ENCODE measurements around the gene RPL7A. TPM values are rescaled to one million over a fixed set of nuclear protein-coding genes. Genes with fewer than 3 reads are reported as not detected.

RPL7A gene
- total RNA-seq, 1 experiment from 2014 or later, result 2,895 TPM

DNA sequence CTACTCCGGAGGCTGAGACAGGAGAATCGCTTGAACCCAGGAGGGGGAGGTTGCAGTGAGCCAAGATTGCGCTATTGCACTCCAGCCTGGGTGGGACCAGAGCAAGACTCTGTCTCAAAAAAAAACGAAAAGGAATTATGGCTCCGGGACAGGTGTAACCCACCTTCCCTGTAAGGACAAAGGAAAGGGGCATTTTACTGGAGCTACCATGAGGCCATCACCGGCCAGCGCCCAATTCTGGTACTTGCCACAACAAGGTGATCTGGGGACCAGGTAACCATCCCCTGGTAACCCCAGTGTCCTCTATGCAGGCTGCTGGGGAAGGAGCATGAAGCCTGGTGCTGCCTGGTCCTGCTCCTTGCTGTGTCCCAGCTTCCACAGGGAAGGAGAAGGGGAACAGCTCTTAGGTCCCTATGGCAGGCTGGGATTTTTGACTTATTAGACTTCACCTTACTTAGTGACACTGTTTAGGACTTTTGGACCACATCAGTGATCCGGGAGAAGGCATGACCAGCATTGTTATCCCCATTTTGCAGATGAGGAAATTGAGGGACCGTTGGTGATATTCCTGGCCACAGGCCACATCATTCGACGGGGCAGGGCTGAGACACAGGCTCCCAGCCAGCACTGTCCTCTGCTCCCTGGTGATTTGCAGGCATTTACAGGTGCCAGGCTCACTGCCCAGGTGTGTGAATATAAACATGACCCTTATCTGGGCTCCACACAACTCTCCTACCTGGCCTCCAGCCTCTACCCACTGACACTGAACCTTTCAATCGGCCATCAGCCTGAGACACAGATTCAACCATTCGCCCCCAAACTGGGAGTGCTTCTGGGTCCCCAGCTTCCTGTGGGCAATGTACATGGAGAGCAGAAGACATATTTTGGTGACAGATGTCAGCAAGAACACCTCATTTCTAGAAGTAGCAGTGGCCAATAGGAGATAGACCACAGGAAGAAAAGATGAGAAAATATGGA, 46.5 kb upstream of the RPL7A start:
- Histone ChIP-seq H4K91ac (ENCODE audit: insufficient read length, low read depth, low read length) (no peak overlapping the region), H2BK15ac (ENCODE audit: low read depth, low read length) (no peak overlapping the region), H3K4ac (ENCODE audit: low read depth, low read length) (no peak overlapping the region), H3K23ac (ENCODE audit: insufficient read length, low read depth, low read length) (no peak overlapping the region), H3K9me3 (ENCODE audit: control insufficient read depth, low read depth, low read length) (no peaks in the 10 kb centered on the region), H2AK5ac (ENCODE audit: insufficient read length, low read length) (no peak overlapping the region), H2AFZ (ENCODE audit: low read length) (no peak overlapping the region), H3K14ac (ENCODE audit: insufficient read depth, low read length) (no peak overlapping the region), H2BK5ac (ENCODE audit: insufficient read length, low read length) (no peak overlapping the region), H3K27ac (ENCODE audit: insufficient read length, low read depth, low read length) (no peak overlapping the region), H3K27me3 (ENCODE audit: insufficient read depth, low read length) (no peaks in the 10 kb centered on the region), H4K8ac (replicated peaks; ENCODE audit: insufficient read length, low read depth, low read length) (no peak overlapping the region), H3K18ac (ENCODE audit: insufficient read length, low read depth, low read length) (no peak overlapping the region), H3K56ac (ENCODE audit: insufficient read length, low read depth, low read length) (no peak overlapping the region), H3T11ph (ENCODE audit: low read length) (no peak overlapping the region), H3K79me1 (ENCODE audit: insufficient read depth, low read depth, low read length, poor library complexity, severe bottlenecking) (no peaks in the 10 kb centered on the region), H2BK120ac (ENCODE audit: low read depth, low read length, poor library complexity, severe bottlenecking) (no peak overlapping the region), H3K9ac (ENCODE audit: extremely low read depth, insufficient read length, low read length) (no peak overlapping the region), H2BK12ac (ENCODE audit: insufficient read length, low read depth, low read length) (no peak overlapping the region), H3K4me2 (ENCODE audit: insufficient read depth, insufficient read length, low read length) (no peak overlapping the region), H3K4me1 (ENCODE audit: insufficient read depth, low read length) (no peaks in the 10 kb centered on the region), H2BK20ac (ENCODE audit: low read depth, low read length, poor library complexity, severe bottlenecking) (no peak overlapping the region), H4K5ac (ENCODE audit: insufficient read length, low read depth, low read length) (no peak overlapping the region), H4K20me1 (ENCODE audit: control insufficient read depth, insufficient read depth, insufficient read length) (no peaks in the 10 kb centered on the region), H3K23me2 (ENCODE audit: insufficient read length, low read depth, low read length, poor library complexity, severe bottlenecking) (no peaks in the 10 kb centered on the region), H3K79me2 (ENCODE audit: insufficient read depth, low read length) (no peaks in the 10 kb centered on the region)
- H3K36me3 Mint-ChIP-seq (ENCODE audit: insufficient read depth in 1 of 3, low read depth in 3 of 3), result peaks cover 0 to 1% (median 0%) of the 10 kb centered on the region in 3 experiments; a peak in 1 of 7 replicates
- H3K9me3 Mint-ChIP-seq, result peaks cover 5 to 7% of the 10 kb centered on the region in 2 experiments; a peak in 4 of 5 replicates
- no peak overlapping the region for H3K4me3 Mint-ChIP-seq
- no peak overlapping the region for H3K27ac Mint-ChIP-seq
- peaks cover 44% of the 10 kb centered on the region for H3K27me3 Mint-ChIP-seq (ENCODE audit: low read depth)
- TF ChIP-seq CTCF (conservative IDR thresholded peaks at IDR 0.05), result no peak
- WGBS (ENCODE audit: extremely low coverage, insufficient read length, low lambda C conversion rate), result no CpG with 5 or more reads among the region's 13 CpGs
- H3K4me1 Mint-ChIP-seq, result peaks cover 0 to 3% of the 10 kb centered on the region in 2 experiments; a peak in 1 of 4 replicates
- DNase-seq, result no peak
